Keratinocyte (primary cell): Measurements from ENCODE around the gene AMZ1. TPM values are rescaled to one million over a fixed set of nuclear protein-coding genes. Genes with fewer than 3 reads are reported as not detected.
"Not testable (repeated sequence)": the region's sequence is repeated elsewhere in the genome, so short reads cannot be mapped to it uniquely, and the experiment has no call there.

Experiments used
- DNase-seq: peaks from one replicate; pipeline ENCODE4 v3.0.0-alpha.2; 2011; ENCODE audit warnings: low read depth, missing footprints, low spot score
- FAIRE-seq: peaks from 2 replicates; lab custom pipeline; 2011; peaks lifted over from hg19 to GRCh38; lab: Jason Lieb, UNC
- H2AFZ ChIP-seq: 2 replicates; pipeline ENCODE4 v1.6.0; 2012; ENCODE audit warnings: low read length, control low read depth, inconsistent platforms; ENCODE audit not compliant: control insufficient read depth
- H3K27ac ChIP-seq: 2 replicates; pipeline ENCODE4 v1.5.1; 2011; ENCODE audit warnings: low read length; ENCODE audit not compliant: control insufficient read depth, insufficient read depth
- H3K27me3 ChIP-seq: 3 replicates; pipeline ENCODE4 v1.6.0; 2011; ENCODE audit warnings: low read length; ENCODE audit not compliant: control insufficient read depth, insufficient read depth; ENCODE audit errors: extremely low read depth
- H3K36me3 ChIP-seq, 2 experiments: 2 replicates in 1 of 2; 3 replicates in 1 of 2; pipeline ENCODE4 v1.5.1; 2011; ENCODE audit warnings: low read length in 2 of 2, mild to moderate bottlenecking in 1 of 2; ENCODE audit not compliant: control insufficient read depth in 2 of 2, insufficient read depth in 2 of 2; ENCODE audit errors: extremely low read depth in 1 of 2
- H3K4me1 ChIP-seq: 3 replicates; pipeline ENCODE4 v1.5.1; 2011; ENCODE audit warnings: low read length; ENCODE audit not compliant: control insufficient read depth, insufficient read depth; ENCODE audit errors: extremely low read depth
- H3K4me2 ChIP-seq: 3 replicates; pipeline ENCODE4 v1.6.0; 2011; ENCODE audit warnings: low read depth, low read length; ENCODE audit not compliant: control insufficient read depth, insufficient read depth; ENCODE audit errors: extremely low read depth
- H3K4me3 ChIP-seq, 3 experiments: fragments of 200-600 bp in 1 of 3; sonication (generic) in 1 of 3; 2 replicates in 2 of 3; 3 replicates in 1 of 3; pipeline ENCODE4 v1.5.1; 2011 to 2016; ENCODE audit warnings: low read length in 3 of 3, mild to moderate bottlenecking in 3 of 3, control low read depth in 2 of 3, inconsistent platforms in 1 of 3, low read depth in 1 of 3, mixed read lengths in 1 of 3, mixed run types in 1 of 3, moderate library complexity in 1 of 3; ENCODE audit not compliant: control insufficient read depth in 2 of 3, insufficient read depth in 2 of 3; ENCODE audit errors: extremely low read depth in 1 of 3
- H3K79me2 ChIP-seq: 2 replicates; pipeline ENCODE4 v1.6.0; 2012; ENCODE audit warnings: low read length; ENCODE audit not compliant: control insufficient read depth, insufficient read depth
- H3K9ac ChIP-seq: 3 replicates; pipeline ENCODE4 v1.6.0; 2011; ENCODE audit warnings: low read length; ENCODE audit not compliant: control insufficient read depth, insufficient read depth; ENCODE audit errors: extremely low read depth
- H3K9me1 ChIP-seq: 3 replicates; pipeline ENCODE4 v1.6.0; 2011; ENCODE audit warnings: low read length; ENCODE audit not compliant: control insufficient read depth, insufficient read depth; ENCODE audit errors: extremely low read depth
- H3K9me3 ChIP-seq: 2 replicates; pipeline ENCODE4 v1.5.1; 2012; ENCODE audit warnings: low read depth, low read length; ENCODE audit not compliant: control insufficient read depth
- H4K20me1 ChIP-seq: 3 replicates; pipeline ENCODE4 v1.6.0; 2011; ENCODE audit warnings: low read length; ENCODE audit not compliant: control insufficient read depth, insufficient read depth; ENCODE audit errors: extremely low read depth
- EZH2 ChIP-seq: IDR thresholded peaks from one replicate; pipeline ENCODE4 v1.6.1; 2012; ENCODE audit warnings: inconsistent platforms, mild to moderate bottlenecking, low read length, moderate library complexity
- dilution Hi-C: fragments of 300-500 bp; cut with MboI; formaldehyde crosslinking; loops from one replicate; pipeline ENCODE4 v1.7.0; 2020; ENCODE audit warnings: low sequenced_read_pairs; ENCODE audit not compliant: extremely low pct_ligation_motif_present
- polyA plus RNA-seq, 5 experiments: library from polyadenylated mRNA; depleted of rRNA in 3 of 5; stranded (reverse) in 3 of 5; stranded (forward) in 1 of 5; unstranded in 1 of 5; fragments of >200 nt; gene quantifications; 1 replicate in 1 of 5; 2 replicates in 3 of 5; 3 replicates in 1 of 5; pipeline versions ENCODE4 v1.2.1 to v1.2.3, GENCODE V29; 2011 to 2012; ENCODE audit warnings: missing spikeins in 2 of 5, low read depth in 1 of 5, low replicate concordance in 1 of 5
- TF ChIP-seq, protein P1 (sequence below), 3 experiments: IDR thresholded peaks in 1 of 3; conservative IDR thresholded peaks in 1 of 3; optimal IDR thresholded peaks in 1 of 3; 2 replicates in 2 of 3; 3 replicates in 1 of 3; pipeline versions ENCODE3 to v1.5.1; 2011; ENCODE audit warnings: low read length in 3 of 3, mild to moderate bottlenecking in 3 of 3, moderate library complexity in 2 of 3, control low read depth in 1 of 3, inconsistent platforms in 1 of 3; ENCODE audit not compliant: insufficient read depth in 2 of 3; ENCODE audit errors: extremely low read depth in 1 of 3

Gene AMZ1
- polyA plus RNA-seq, 1 donor (not counting 4 experiments of a cell fraction or from before 2014, with no cell fraction given), result 0.04 TPM

DNA sequence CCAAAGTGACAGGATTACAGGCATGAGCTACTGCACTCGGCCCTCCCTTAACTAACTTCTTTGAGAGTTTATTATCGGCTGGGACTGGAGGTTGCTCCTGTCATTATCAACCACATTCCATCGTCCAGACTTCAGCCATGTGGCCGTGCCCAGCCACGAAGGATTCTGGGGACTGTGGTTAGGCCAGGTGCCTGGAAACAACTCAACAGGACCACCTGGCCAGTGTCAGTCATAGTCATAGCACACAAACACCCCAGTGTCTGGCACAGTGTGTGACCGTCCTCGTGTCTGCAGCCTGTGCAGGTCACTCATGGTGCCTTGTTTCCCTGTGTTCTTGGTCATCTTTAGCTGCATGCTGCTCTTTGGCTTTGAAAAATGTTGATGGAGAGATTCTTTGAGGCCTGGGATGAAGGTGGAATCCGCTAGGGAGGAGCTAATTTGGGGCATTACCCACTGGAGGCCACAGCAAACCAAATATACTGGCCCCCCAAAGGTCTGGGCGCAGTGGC is 12.7 kb upstream of the AMZ1 start:
- Histone ChIP-seq H3K4me3 (no peak overlapping the region), H3K27ac (no peak overlapping the region), H3K79me2 (no peaks in the 10 kb centered on the region), H3K9me3 (no peaks in the 10 kb centered on the region), H3K9ac (no peak overlapping the region), H3K4me2 (no peak overlapping the region), H3K4me1 (no peaks in the 10 kb centered on the region), H3K9me1 (no peaks in the 10 kb centered on the region), H3K27me3 (peaks cover 11% of the 10 kb centered on the region), H2AFZ (no peak overlapping the region), H3K36me3 (no peaks in the 10 kb centered on the region), H4K20me1 (no peaks in the 10 kb centered on the region)
- FAIRE-seq (no peak), DNase-seq (no peak)
- dilution Hi-C loops, result no loop called here
- TF ChIP-seq, protein P1, sequence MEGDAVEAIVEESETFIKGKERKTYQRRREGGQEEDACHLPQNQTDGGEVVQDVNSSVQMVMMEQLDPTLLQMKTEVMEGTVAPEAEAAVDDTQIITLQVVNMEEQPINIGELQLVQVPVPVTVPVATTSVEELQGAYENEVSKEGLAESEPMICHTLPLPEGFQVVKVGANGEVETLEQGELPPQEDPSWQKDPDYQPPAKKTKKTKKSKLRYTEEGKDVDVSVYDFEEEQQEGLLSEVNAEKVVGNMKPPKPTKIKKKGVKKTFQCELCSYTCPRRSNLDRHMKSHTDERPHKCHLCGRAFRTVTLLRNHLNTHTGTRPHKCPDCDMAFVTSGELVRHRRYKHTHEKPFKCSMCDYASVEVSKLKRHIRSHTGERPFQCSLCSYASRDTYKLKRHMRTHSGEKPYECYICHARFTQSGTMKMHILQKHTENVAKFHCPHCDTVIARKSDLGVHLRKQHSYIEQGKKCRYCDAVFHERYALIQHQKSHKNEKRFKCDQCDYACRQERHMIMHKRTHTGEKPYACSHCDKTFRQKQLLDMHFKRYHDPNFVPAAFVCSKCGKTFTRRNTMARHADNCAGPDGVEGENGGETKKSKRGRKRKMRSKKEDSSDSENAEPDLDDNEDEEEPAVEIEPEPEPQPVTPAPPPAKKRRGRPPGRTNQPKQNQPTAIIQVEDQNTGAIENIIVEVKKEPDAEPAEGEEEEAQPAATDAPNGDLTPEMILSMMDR (optimal IDR thresholded peaks at IDR 0.05 in 1 of 3, IDR thresholded peaks at IDR 0.05 in 1 of 3, conservative IDR thresholded peaks at IDR 0.05 in 1 of 3; ENCODE audit: extremely low read depth in 1 of 3, insufficient read depth in 2 of 3, low read length in 3 of 3), result no peak
- TF ChIP-seq EZH2, result no peak

DNA sequence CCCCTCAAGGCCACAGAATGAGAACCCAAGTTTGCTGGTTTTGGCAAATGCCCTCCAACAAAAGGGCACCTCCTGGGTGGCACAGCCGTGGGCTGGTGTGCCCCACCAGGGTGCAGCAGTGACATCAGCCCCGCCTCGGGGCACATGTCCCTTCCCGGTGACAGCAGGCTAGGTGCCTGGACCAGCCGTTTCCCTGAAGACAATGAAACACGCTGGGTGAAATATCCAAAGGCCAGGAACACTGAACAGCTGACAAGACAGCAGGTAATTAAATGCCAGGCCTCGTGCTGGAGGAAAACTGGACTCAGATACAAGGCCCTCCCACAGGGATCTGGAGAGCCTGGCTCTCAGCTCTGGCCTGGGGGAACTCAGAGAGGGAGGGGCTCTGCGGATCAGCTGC is 11.4 kb upstream of the AMZ1 start:
- H3K9me3 ChIP-seq, dilution Hi-C loops, H3K36me3 ChIP-seq, H3K4me3 ChIP-seq, H3K9ac ChIP-seq, H3K4me2 ChIP-seq, DNase-seq, H3K27ac ChIP-seq, H2AFZ ChIP-seq, H4K20me1 ChIP-seq, H3K4me1 ChIP-seq, H3K79me2 ChIP-seq, H3K9me1 ChIP-seq: not testable (repeated sequence)
- peaks cover 15% of the 10 kb centered on the region for H3K27me3 ChIP-seq
- FAIRE-seq, result peak; percentile 29

DNA sequence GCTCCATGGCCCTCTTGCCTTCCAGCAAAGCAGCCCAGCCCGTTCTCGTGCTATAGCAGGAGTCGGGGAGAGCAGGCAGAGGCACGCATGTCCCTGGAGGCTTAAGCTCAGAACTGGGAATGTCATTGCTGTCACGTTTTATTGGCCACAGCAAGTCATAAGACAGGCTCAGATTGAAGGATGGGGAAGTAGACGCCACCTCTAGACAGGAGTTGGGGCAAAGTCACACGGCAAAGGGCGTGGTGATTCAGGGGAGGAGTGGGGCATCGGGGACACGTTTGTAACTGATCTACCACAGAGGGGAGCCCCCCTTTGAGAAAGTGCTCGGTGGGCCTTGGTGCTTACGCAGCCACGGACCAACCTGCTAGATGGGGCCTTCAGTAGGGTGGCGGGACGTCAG is 9.5 kb upstream of the AMZ1 start:
- H3K9ac ChIP-seq, dilution Hi-C loops, H2AFZ ChIP-seq, H3K4me3 ChIP-seq, H3K79me2 ChIP-seq, H4K20me1 ChIP-seq, H3K9me1 ChIP-seq, H3K9me3 ChIP-seq, H3K4me2 ChIP-seq, DNase-seq, H3K36me3 ChIP-seq, H3K4me1 ChIP-seq, H3K27ac ChIP-seq: not testable (repeated sequence)
- FAIRE-seq, result peak; percentile 17
- H3K27me3 ChIP-seq, result peaks cover 20% of the 10 kb centered on the region
